HG02623 (cell line): ENCODE measurements around the gene ASB8.

ENCODE experiments used
- ATAC-seq: cut with Tn5 transposase; IDR thresholded peaks from one replicate; pipeline ENCODE4 v1.9.1; 2021; ENCODE audit warnings: moderate library complexity; ENCODE audit not compliant: unreplicated experiment

ASB8 gene, protein sequence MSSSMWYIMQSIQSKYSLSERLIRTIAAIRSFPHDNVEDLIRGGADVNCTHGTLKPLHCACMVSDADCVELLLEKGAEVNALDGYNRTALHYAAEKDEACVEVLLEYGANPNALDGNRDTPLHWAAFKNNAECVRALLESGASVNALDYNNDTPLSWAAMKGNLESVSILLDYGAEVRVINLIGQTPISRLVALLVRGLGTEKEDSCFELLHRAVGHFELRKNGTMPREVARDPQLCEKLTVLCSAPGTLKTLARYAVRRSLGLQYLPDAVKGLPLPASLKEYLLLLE

DNA sequence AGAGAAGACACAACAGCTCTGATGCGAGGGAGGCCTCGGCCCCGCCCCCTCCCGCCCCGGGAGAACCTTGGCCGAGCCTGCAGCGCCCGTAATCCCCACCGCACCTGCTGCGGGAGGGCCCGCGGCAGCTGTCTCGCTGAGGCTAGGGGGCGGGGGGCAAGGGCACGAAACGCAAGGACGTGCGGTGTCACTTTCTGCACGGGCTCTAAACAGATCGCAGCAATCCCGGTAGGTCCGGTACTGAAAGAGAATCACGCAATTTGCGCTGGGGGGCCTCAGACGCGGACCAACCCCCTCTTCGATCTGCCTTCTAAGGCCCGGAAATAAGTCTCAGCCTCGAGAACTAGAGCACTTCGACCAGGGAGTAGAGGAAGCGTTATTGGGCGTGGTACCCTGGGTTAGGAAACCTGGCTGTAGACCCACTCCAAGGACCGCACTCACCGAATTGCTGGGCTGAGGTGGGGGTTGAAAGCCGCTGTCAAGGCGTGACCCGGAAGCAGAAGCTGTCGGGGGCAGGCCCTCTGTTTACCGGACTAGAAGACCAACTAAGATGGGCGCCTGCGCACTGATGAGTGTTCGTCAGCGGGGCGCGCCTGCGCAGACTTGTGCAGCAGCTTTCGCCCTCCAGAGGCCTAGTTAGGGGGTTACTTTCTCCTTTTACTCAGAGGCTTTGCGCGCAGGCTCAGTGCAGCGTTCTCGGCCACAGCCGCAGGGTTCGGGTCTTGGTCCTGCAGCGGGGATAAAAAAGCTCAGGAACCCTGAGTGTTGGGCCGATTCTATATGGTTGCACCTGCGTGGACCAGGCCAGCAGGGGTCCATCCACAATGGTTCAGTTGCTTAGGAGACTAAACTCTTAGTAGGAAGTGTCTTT, at the start of gene ASB8:
Gene ASB8 (minus strand): TSS at position 498 of the 871 bp plus-strand sequence. CDS start 4,019 bp downstream, outside the sequence.
- peak; percentile 86 for ATAC-seq

DNA sequence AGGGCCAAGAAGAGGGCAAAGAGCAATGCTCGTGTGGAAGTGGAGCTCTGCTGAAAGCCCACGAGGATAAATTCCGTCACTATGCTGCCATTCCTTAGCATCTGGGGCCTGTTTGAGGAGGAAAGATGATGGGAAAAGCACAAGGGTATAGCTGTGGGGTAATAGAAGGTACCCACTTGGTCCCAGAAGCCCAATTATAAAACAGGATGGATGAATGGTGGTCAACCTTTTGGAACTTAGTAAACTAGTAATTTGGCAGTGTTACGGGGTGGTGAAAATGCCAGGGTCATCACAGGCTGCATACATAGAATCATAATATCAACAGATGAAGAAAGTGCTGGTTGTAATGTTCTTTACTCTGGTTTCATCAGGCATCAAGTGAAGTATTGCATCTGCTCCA, 45.9 kb upstream of the ASB8 start, which contains the start of gene OR10AD1:
Gene OR10AD1 (minus strand): TSS at position 101 of the 400 bp plus-strand sequence. CDS start 0 bp downstream, at position 101.
- ATAC-seq: no peak

DNA sequence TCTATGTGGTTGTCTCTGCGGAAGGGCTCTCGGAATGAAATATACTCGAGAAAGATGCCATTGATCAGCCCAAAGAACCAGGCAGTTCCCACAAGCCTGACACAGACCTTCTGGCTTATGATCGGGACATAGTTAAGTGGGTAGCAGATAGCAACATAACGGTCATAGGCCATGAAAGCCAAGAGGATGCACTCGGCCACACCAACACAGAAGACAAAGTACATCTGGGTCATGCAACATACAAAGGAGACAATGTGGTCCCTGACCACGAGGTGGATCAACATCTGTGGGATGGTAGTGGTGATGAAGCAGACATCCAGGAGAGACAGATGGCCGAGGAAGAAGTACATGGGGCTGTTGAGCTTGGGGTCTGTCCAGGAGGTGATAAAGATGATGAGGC, 45.5 kb upstream of the ASB8 start:
- ATAC-seq: no peak

DNA sequence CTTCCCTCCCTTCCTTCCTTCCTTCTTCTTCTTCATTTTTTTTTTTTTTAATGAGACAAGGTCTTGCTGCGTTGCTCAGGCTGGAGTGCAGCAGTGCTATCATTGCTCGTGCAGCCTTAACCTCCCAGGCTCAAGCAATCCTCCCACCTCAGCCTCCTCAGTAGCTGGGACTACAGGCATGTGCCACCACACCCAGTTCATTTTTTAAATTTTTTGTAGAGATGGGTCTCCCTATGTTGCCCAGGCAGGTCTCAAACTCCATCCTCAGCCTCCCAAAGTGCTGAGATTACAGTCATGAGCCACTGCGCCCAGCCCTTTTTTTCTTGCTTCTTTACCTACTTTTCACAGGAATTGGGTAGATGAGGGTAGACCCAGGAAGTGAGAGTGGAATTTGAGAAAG, 44.2 kb upstream of the ASB8 start:
- ATAC-seq: no peak

DNA sequence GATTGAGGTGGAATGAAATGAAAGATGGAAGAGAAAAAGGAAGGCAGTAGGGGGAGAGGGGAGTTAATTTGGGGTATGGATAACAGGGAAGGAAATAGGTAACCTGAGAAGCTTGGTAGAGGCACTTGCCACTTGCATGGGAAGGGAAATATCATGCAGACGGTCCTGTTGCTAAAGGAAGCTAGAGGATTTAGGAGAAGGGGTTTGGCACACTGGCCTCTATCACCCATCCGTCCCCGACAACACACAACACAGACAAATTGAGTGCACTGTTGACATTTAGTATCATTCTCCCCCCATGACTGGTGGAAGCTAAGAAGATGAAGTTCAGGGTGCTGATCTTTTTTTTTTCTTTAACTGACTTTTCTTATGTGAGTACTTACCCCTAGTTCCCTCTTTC, 43.8 kb upstream of the ASB8 start:
- no peak for ATAC-seq

DNA sequence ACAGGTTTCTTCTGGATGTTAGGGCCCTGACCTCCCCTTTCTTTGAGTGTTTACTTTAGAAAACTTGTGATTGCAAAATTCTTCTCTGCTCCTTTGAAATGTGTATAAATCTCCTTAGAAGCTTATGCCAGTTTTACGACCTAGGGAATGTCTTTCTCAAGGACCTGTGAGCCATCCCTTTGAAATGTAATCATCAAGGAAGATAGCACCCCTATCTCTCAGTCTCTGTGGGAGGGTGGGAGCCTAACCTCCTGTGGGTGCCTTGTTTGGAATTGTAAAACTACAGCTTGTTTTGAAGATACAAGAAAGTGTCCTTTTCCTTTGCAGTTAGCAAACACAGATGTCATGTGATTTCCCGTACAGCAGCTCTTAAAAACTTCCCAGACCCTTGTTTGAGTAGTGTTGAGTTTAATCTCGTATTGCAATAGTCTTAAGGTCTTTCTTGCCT, 42.5 kb upstream of the ASB8 start:
- no peak for ATAC-seq

DNA sequence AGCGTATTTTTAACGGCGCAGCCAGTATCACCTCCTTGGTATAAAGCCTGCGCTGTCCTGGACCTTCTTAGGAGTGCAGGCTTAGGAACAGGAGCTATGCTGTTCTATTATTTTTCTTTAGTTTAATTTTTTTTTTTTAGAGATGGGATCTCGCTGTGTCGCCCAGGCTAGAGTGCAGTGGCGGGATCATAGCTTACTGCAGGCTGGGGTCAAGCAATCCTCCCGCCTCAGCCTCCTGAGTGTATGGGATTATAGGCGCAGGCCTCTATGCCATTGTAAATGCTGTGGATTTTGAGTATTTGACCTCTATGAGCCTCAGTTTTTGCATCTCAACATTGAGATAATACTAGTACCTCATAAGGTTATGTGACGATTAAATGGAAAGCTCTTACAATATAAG, 41.7 kb upstream of the ASB8 start:
- no peak for ATAC-seq

DNA sequence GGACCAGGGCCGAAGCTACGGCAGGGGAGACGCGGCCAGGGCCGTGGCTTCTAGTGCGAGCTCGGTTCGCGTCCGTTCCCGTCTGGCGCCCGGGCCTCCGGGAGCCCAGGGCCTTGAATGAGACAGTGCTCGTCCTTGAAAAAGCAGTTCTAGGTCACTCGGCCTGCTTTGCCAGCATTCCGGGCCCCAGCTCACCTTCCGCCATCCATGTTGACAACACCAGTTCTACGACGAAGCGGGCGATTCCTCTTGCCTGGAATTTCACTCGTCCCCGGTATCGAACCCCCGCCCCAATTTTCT, 41.3 kb upstream of the ASB8 start:
- no peak for ATAC-seq

DNA sequence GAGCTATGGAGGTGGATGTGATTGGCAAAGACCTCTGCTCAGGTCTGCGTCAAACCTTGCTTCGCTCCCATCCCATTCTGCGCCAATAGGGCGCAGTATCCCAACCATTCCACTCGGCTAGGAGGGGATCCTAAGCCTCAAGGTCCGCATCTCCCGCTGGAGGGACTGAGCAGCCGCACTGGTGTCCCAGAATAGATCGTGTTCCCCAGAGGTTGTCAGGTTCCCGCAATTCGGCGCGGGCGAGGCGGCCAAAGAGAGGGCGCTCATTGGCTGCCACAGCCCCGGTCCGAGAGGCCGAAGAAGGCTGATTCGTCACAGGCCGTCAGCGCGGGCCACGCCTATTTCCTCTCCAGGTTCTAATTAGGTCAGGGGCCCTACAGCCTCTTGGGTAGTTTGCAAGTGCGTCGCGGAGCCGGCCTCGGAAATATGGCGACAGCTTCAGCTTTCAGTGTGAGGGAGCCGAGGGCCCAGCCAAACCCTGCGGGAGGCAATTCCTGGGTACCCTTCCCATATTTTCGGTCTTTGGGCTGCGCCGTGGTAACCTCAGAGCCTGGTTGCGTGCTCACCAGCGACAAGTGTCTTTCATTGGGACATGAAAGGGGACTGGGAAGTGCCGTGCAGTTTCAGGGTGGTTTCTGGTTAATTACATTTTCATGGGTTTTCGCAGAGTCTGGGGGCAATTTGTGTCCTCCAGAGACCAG, 40.8 kb upstream of the ASB8 start:
- ATAC-seq: peak; percentile 98

DNA sequence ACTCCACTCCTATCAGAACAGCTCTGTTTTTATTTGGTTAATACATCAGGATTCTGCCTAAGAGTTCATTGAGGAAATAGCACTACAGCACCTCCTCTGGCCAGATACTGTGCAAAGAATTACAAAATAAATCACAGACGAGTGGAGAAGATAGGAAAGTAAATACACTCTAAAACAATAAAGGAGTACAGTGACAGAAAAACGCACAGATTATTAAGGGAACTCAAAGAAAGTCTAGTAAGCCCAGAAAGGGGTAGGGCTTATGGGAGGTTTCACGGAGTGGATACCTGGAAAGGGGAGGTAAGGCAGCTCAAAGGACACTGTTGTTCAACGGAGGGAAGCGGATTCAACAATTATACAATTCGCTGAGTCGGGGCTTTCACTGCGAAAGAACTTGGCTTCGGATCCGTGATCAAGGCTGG, 40.2 kb upstream of the ASB8 start:
- peak; percentile 22 for ATAC-seq

DNA sequence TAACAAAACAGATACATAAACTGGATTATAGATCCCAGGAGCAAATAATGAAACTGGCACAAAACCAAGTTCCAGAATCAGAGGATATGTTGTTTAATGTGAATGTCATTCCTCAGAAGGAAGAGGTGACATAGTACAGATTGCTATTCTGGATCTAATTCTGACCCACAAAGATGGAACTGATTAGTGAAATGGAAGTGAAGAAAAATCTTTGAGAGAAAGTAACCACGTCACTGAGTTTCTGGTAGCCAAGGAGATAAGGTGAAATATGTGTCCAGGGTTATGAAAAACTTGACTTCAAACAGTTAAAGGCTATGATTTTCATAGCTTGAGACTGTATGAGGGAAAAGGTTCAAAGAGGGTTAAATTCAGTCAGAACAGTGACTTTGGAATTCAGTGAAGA, 37.5 kb upstream of the ASB8 start:
- ATAC-seq: no peak

DNA sequence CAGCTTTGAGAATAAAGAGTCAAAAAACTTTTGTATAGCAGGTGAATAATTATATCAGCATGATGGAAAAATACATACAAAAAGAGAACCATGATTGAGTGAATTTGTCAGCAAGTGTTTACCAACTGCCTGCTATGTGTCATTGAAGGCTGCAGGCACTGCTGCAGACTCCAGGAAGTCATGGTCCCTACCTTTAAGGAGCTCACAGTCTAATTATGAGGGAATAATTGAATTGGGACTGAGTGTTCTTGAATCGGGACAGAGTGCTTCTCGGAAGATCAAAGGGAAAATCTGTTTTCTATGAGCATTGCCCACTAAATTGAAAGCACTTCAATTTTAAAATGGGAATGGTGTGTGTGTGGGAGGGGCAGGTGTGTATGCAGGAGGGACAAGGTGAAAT, 36.3 kb upstream of the ASB8 start:
- no peak for ATAC-seq

DNA sequence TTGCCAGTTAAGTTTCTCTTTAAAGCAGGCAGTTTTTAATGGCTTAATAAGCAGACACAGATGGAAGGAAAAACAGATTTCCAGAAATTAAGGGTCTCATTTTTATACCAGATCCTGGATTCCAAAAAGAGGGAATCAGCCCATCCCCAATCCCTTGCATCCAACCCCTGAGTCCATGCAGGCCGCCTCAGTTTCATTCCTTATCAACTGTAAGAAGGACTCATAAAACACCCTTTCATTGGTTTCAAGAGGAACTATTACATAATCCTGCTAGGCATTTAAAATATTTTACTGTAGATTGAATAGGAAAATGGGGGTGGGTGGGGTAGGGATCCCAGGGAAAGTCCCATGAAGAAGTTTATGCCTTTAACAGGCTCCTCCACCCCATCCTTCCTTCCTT, 35.5 kb upstream of the ASB8 start:
- no peak for ATAC-seq

DNA sequence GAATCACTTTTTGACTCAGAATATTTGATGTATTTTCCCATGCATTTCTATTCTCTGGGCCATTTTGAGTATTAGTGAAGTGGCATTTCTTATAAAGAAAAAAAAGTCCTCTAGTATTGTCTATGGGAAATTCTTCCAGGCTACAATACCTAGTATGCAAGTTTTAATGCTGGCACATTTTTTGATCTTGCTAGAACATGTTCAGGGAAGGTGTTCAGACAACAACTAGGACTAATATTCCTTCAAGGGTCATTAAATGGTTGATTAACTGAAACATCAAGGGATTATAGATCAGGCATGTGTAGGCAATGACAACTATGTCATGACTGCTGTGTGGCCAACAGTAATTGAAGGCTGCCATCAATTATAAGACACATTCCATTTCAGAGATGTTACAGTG, 33.8 kb upstream of the ASB8 start:
- ATAC-seq: no peak

DNA sequence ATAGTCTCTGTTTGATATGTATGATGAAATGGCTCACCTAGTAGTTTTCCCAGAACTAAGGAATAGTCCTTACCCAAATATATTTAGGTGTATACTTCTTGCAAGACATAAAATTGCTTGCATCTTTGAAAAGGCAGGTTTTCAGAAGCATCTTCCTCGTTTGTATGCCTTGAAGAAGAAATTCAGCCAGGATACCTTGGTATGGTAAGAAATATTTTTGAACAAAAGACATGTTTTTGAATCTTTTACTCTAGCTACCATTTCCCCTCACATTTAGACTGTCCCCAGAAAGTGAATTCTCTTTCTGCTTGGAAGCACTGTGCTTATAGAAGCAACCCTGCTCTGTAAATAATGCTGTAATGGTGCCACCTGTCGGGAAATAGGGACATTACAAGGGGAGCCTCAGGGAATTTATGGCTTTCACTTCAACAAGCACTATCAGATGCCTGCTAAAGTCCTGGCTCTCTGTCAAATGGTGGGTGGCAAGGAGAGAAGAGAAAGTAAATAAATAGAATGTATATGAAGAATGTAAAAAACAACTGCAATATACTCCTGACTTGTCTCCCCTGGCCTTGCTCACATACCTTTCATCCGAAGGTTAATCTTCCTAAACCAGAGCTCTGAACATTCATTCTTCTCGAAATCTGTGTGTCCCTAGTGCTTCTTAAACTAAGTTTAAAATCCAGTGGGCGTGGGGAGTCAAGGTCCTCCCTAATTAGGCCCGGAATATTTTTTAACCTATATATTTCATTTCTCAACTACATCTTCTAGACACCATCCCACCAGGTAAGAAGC, 32.2 kb upstream of the ASB8 start:
- ATAC-seq: no peak

DNA sequence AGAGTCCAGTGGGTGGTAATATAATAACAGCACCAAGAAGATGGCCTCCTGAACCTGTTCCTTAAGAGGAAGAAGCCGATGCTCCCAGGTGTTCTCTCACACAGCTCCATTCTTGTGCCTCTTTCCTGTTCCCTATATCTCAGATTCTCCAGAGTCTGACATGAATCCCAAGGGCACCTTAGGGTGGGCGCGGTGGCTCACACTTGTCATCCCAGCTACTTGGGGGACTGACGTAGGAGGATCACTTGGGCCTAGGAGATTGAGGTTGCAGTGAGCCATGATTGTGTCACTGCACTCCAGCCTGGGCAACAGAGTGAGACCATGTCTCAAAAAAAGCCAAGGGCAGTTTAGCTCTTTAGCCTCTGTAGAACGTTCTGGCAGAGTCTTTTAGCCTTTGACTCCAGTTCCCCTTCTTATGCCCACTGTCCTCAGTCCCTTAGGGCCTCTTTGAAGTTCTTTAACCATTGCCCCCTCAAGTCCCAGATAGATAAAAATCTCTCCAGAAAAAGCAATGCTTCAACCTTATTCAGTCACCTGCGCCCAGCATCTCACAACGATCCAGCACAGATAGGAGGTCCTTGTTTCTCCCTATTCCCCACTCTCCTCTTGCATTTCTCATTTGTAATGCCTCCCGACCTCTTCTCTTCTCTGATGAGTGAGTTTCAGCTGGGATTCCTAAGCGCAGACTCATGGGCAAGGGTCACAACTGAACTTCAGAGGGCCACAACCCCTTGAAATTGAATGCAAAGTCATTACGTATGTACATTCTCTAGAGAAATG, 30.8 kb upstream of the ASB8 start:
- ATAC-seq: no peak

DNA sequence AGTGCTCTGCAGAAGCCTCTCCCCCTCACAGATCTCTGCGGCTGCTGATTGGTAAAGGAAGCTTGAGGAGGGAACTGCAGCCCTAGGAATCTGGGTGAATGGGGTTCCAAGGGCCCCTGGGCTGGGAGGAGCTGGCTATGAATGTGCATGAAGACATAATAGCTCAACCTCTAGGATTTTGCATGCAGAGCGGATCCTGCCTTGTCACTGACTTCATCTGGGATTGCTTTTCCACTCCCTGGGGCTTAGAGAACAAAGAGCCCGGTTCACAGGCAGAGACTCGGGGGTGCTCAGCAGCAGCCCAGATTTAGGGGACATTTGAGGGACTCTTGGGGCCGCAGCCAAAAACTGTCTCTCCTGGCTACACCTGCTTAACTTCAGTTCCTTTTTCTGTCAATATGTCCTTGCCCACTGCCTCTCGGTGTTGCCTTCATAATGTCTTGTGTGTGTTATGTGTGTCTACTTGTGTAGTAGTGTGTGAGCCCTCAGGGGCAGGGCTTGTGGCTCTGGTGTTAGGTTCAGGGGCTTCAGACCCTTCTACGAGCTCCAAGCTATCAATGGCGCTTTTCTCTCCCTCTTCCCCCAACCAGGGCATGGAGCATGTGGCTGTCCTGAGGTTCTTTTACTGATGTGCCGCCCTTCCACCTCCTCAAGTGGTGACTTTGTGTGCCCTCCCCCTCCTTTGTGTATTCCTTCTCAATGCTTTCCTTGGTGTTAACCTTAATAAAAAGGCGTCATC, 28.0 kb upstream of the ASB8 start:
- no peak for ATAC-seq

DNA sequence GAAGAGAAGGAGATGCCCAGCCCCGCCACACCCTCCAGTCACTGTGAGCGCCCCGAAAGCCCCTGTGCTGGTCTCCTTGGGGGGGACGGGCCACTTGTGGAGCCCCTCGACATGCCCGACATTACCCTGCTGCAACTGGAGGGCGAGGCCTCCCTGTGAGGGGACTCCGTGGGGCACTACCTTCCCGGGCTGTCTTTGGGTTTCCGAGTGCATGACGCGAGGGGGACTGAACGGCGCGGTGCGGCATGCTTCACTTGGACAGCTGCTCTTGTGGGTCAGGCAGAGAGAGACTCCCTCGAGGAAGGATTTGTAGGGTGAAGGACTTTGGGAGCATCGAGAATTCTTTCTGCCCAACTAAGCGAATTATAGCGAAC, 27.2 kb upstream of the ASB8 start:
- no peak for ATAC-seq

DNA sequence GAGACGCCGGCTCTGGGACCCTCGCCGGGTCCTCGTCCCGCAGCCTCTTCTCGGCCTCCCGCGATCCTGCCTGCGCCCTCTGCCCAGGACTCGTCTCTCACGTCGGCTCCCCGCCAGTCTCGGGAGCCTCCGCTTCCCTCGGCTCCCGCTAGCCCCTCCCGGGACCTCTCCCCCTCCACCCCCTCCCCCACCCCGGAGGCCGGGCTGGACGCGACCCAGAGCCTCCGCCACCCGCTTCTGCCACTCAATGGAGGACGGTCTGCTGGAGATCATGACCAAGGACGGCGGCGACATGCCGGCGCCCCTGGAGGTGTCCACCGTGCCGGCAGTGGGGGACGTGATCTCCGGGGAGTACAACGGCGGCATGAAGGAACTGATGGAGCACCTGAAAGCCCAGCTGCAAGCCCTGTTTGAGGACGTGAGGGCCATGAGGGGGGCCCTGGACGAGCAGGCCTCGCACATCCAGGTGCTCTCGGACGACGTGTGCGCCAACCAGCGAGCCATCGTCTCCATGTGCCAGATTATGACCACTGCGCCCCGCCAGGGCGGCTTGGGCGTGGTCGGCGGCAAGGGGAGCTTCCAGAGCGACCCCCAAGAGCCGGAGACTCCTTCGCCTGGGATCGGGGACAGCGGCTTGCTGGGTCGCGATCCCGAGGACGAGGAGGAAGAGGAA, 26.7 kb upstream of the ASB8 start:
- ATAC-seq: no peak
